Ammon's horn (tissue), 1 donor: ENCODE data around the gene MTX1.
"Not testable (repeated sequence)": the region's sequence is repeated elsewhere in the genome, so short reads cannot be mapped to it uniquely, and the experiment has no call there.

Source experiments
- DNase-seq: peaks from one replicate; pipeline ENCODE4 v3.0.0-alpha.2; 2016; ENCODE audit warnings: low spot score

Gene MTX1

GRCh38 chr1:155188268-155188667, 20.2 kb upstream of the MTX1 start:
- no peak for DNase-seq

GRCh38 chr1:155189926-155190325, 18.6 kb upstream of the MTX1 start:
- not testable (repeated sequence) for DNase-seq

- DNase-seq: no peak
Observed at GRCh38 chr1:155191904-155192303, 16.6 kb upstream of the MTX1 start.

GRCh38 chr1:155192346-155193274, 15.9 kb upstream of the MTX1 start:
- no peak for DNase-seq

- peak; percentile 80 for DNase-seq
Observed at GRCh38 chr1:155193275-155193990, 15.1 kb upstream of the MTX1 start.

GRCh38 chr1:155193991-155194240, 14.6 kb upstream of the MTX1 start:
- DNase-seq: not testable (repeated sequence)

GRCh38 chr1:155195201-155196102, 13.0 kb upstream of the MTX1 start:
- no peak for DNase-seq

GRCh38 chr1:155196103-155196892, 12.2 kb upstream of the MTX1 start:
- peak; percentile 79 for DNase-seq

GRCh38 chr1:155196893-155197638, 11.4 kb upstream of the MTX1 start:
- DNase-seq: no peak

- DNase-seq: no peak
Observed at GRCh38 chr1:155197901-155198546, 10.5 kb upstream of the MTX1 start.

- no peak for DNase-seq
Observed at GRCh38 chr1:155198547-155198906, 10.0 kb upstream of the MTX1 start.

GRCh38 chr1:155199792-155200191, 8.7 kb upstream of the MTX1 start:
- no peak for DNase-seq

GRCh38 chr1:155200920-155201319, 7.6 kb upstream of the MTX1 start:
- DNase-seq: no peak

- no peak for DNase-seq
Observed at GRCh38 chr1:155202198-155202597, 6.3 kb upstream of the MTX1 start.

- no peak for DNase-seq
Observed at GRCh38 chr1:155202731-155203515, 5.6 kb upstream of the MTX1 start.

- DNase-seq: no peak
Observed at GRCh38 chr1:155205035-155205434, 3.5 kb upstream of the MTX1 start.

GRCh38 chr1:155205969-155206593, 2.4 kb upstream of the MTX1 start:
- DNase-seq: no peak

GRCh38 chr1:155206891-155207805, 1.3 kb upstream of the MTX1 start:
- peak; percentile 80 for DNase-seq
